Small intestine (tissue), 7 donors: ENCODE measurements around the gene ECT2L. TPM values are rescaled to one million over a fixed set of nuclear protein-coding genes. Genes with fewer than 3 reads are reported as not detected.

Experiments
- DNase-seq, 2 donors: peaks; one replicate each; pipeline versions ENCODE4 v3.0.0 to v3.0.0-alpha.2; 2013
- FAIRE-seq: peaks from 2 replicates; lab custom pipeline; 2012; peaks lifted over from hg19 to GRCh38; lab: Jason Lieb, UNC
- H3K27ac ChIP-seq, 3 donors: one replicate each; pipeline ENCODE4 v1.5.1; 2013; ENCODE audit warnings: low read length in 2 of 3, mild to moderate bottlenecking in 2 of 3, control low read depth in 1 of 3, inconsistent platforms in 1 of 3, low read depth in 1 of 3, moderate library complexity in 1 of 3
- H3K27me3 ChIP-seq, 3 donors: one replicate each; pipeline ENCODE4 v1.6.1; 2013; ENCODE audit warnings: low read length in 3 of 3, inconsistent platforms in 1 of 3; ENCODE audit not compliant: control insufficient read depth in 3 of 3, insufficient read depth in 3 of 3
- H3K36me3 ChIP-seq, 3 donors: one replicate each; pipeline ENCODE4 v1.6.1; 2013; ENCODE audit warnings: low read length in 3 of 3, inconsistent platforms in 1 of 3, low read depth in 1 of 3, mild to moderate bottlenecking in 1 of 3, moderate library complexity in 1 of 3; ENCODE audit not compliant: control insufficient read depth in 3 of 3, insufficient read depth in 2 of 3
- H3K4me1 ChIP-seq, 3 donors: one replicate each; pipeline ENCODE4 v1.6.1; 2013; ENCODE audit warnings: low read length in 2 of 3, inconsistent platforms in 1 of 3, low read depth in 1 of 3, mild to moderate bottlenecking in 1 of 3, moderate library complexity in 1 of 3; ENCODE audit not compliant: control insufficient read depth in 3 of 3, insufficient read depth in 2 of 3
- H3K4me3 ChIP-seq, 3 donors: one replicate each; pipeline ENCODE4 v1.5.1; 2013; ENCODE audit warnings: low read length in 3 of 3, control low read depth in 1 of 3, inconsistent platforms in 1 of 3, low read depth in 1 of 3, mild to moderate bottlenecking in 1 of 3, moderate library complexity in 1 of 3
- H3K9me3 ChIP-seq, 2 donors: one replicate each; pipeline ENCODE4 v1.6.1; 2013; ENCODE audit warnings: low read depth in 1 of 2, low read length in 1 of 2; ENCODE audit not compliant: control insufficient read depth in 2 of 2, insufficient read depth in 1 of 2
- WGBS, 3 donors: extraction: QIAGEN DNeasy Blood & Tissue Kit; methylation state at CpG; one replicate each; pipeline ENCODE4 v1.1.7; 2013; 5-methylcytosine and 5-hydroxymethylcytosine counted together
- polyA plus RNA-seq, 4 donors: library from polyadenylated mRNA; stranded (reverse) in 3 of 4; unstranded in 1 of 4; fragments of 200-250 nt in 3 of 4; fragments of 120-200 nt in 1 of 4; gene quantifications; one replicate each; pipeline versions ENCODE4 v1.2.1 to v1.2.3, GENCODE V29; 2013
- donor health status: healthy with polysubstance abuse.
- donor health status: control.
- donor health status: control.
- donor health status: Bipolar disorder and iron deficiency.
- donor health status: healthy.

The ECT2L gene
- polyA plus RNA-seq, 4 donors: 0.16 TPM; not detected in 3

GRCh38 chr6:138830248-138830647 lies 34.4 kb downstream of the ECT2L start:
- Histone ChIP-seq H3K4me3 (no peak overlapping the region), H3K27ac (no peak overlapping the region), H3K36me3 (no peaks in the 10 kb centered on the region), H3K4me1 (no peaks in the 10 kb centered on the region), H3K27me3 (no peaks in the 10 kb centered on the region), H3K9me3 (peaks cover 0 to 4% of the 10 kb centered on the region in 2 donors)
- WGBS, 3 donors: 79 to 84% (median 83%) methylated on average over 7 of the region's 7 CpGs
- no peak for FAIRE-seq
- no peak for DNase-seq

- no peaks in the 10 kb centered on the region for H3K36me3 ChIP-seq
- FAIRE-seq: no peak
- peaks cover 0 to 4% of the 10 kb centered on the region in 2 donors for H3K9me3 ChIP-seq
- no peak overlapping the region for H3K27ac ChIP-seq
- H3K4me1 ChIP-seq: no peaks in the 10 kb centered on the region
- WGBS, 3 donors: 92 to 96% (median 95%) methylated on average over 2 of the region's 2 CpGs
- no peak for DNase-seq
- no peak overlapping the region for H3K4me3 ChIP-seq
- no peaks in the 10 kb centered on the region for H3K27me3 ChIP-seq
Observed at GRCh38 chr6:138832182-138832581, 36.3 kb downstream of the ECT2L start.

GRCh38 chr6:138833816-138834539 lies 38.1 kb downstream of the ECT2L start:
- no peak overlapping the region for H3K4me3 ChIP-seq
- FAIRE-seq (no peak), DNase-seq (no peak)
- H3K9me3 ChIP-seq: peaks cover 0 to 4% of the 10 kb centered on the region in 2 donors
- no peaks in the 10 kb centered on the region for H3K36me3 ChIP-seq
- H3K4me1 ChIP-seq: no peaks in the 10 kb centered on the region
- H3K27ac ChIP-seq: no peak overlapping the region
- WGBS, 3 donors: 59 to 67% (median 63%) methylated on average over 4 of the region's 4 CpGs
- no peaks in the 10 kb centered on the region for H3K27me3 ChIP-seq

- no peak overlapping the region for H3K27ac ChIP-seq
- H3K9me3 ChIP-seq: peaks cover 0 to 3% of the 10 kb centered on the region in 2 donors
- no peaks in the 10 kb centered on the region for H3K36me3 ChIP-seq
- 89 to 94% (median 93%) methylated on average over 6 of the region's 6 CpGs for WGBS, 3 donors
- no peaks in the 10 kb centered on the region for H3K27me3 ChIP-seq
- H3K4me1 ChIP-seq: no peaks in the 10 kb centered on the region
- H3K4me3 ChIP-seq: no peak overlapping the region
- no peak for FAIRE-seq
- no peak for DNase-seq
Observed at GRCh38 chr6:138837246-138837645, 41.4 kb downstream of the ECT2L start.

- DNase-seq (peak in 1 of 2 donors; percentile 15), FAIRE-seq (no peak)
- WGBS, 3 donors: 25 to 41% (median 39%) methylated on average over 9 of the region's 9 CpGs
Observed at GRCh38 chr6:138844192-138844591, 48.3 kb downstream of the ECT2L start.

GRCh38 chr6:138847884-138848283 lies 52.0 kb downstream of the ECT2L start:
- Histone ChIP-seq H3K4me1 (no peaks in the 10 kb centered on the region), H3K27ac (no peak overlapping the region), H3K36me3 (no peaks in the 10 kb centered on the region), H3K4me3 (no peak overlapping the region), H3K9me3 (no peaks in the 10 kb centered on the region), H3K27me3 (no peaks in the 10 kb centered on the region)
- 84 to 91% (median 87%) methylated on average over 4 of the region's 4 CpGs for WGBS, 3 donors
- DNase-seq (no peak), FAIRE-seq (no peak)

More at GRCh38 chr6:138844192-138844591, 48.3 kb downstream of the ECT2L start:
- Histone ChIP-seq H3K9me3 (no peaks in the 10 kb centered on the region), H3K27ac (no peak overlapping the region), H3K36me3 (no peaks in the 10 kb centered on the region), H3K27me3 (no peaks in the 10 kb centered on the region), H3K4me3 (no peak overlapping the region), H3K4me1 (no peaks in the 10 kb centered on the region)

- Histone ChIP-seq H3K4me1 (no peaks in the 10 kb centered on the region), H3K36me3 (no peaks in the 10 kb centered on the region), H3K9me3 (no peaks in the 10 kb centered on the region), H3K27me3 (no peaks in the 10 kb centered on the region), H3K4me3 (no peak overlapping the region), H3K27ac (no peak overlapping the region)
- 78 to 94% (median 90%) methylated on average over 4 of the region's 4 CpGs for WGBS, 3 donors
- FAIRE-seq: no peak
- DNase-seq: no peak
Observed at GRCh38 chr6:138848461-138848860, 52.6 kb downstream of the ECT2L start.

GRCh38 chr6:138849791-138850190 lies 53.9 kb downstream of the ECT2L start:
- FAIRE-seq (no peak), DNase-seq (no peak)
- H3K36me3 ChIP-seq: no peaks in the 10 kb centered on the region
- no peaks in the 10 kb centered on the region for H3K9me3 ChIP-seq
- no peaks in the 10 kb centered on the region for H3K4me1 ChIP-seq
- no peak overlapping the region for H3K4me3 ChIP-seq
- H3K27me3 ChIP-seq: no peaks in the 10 kb centered on the region
- no peak overlapping the region for H3K27ac ChIP-seq
- WGBS, 3 donors: 87 to 93% (median 88%) methylated on average over 6 of the region's 6 CpGs

- Histone ChIP-seq H3K4me1 (no peaks in the 10 kb centered on the region), H3K27ac (no peak overlapping the region), H3K36me3 (no peaks in the 10 kb centered on the region), H3K27me3 (no peaks in the 10 kb centered on the region), H3K4me3 (no peak overlapping the region), H3K9me3 (no peaks in the 10 kb centered on the region)
- WGBS, 3 donors: 82 to 89% (median 87%) methylated on average over 6 of the region's 6 CpGs
- DNase-seq: no peak
- FAIRE-seq: no peak
Observed at GRCh38 chr6:138856654-138857053, 60.8 kb downstream of the ECT2L start.
